ENCODE measurements around the gene SPECC1. TPM values are rescaled to one million over a fixed set of nuclear protein-coding genes. Genes with fewer than 3 reads are reported as not detected.

SPECC1 gene
- polyA plus RNA-seq, 1 of the 3 experiments (the other 2 are of a cell fraction) = 11.2 TPM

DNA sequence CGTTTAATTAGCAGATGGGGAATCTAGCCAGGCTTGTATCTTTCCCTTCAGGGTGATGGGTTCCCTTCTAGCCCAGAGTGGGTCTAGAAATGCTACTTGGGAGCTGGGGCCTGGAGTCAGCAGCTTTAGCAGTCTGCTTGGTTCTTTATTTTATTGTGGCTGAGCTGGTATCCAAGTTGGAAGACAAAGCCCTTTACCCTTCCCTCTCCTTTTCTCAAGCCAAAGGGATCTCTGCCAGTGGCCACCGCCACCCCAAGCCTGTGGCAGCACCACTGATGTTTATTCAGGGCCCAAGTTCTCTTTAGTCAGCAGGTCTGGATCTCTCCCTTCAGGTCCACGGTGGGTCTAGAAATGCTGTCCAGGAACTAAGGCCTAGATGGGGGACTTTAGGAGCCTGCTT, 215.2 kb downstream of the SPECC1 start (continued):
- TF ChIP-seq REST (IDR thresholded peaks at IDR 0.05; ENCODE audit: low read depth, low read length) (no peak), FOSL2 (IDR thresholded peaks at IDR 0.05; ENCODE audit: borderline replicate concordance, low read depth) (no peak), ELF1 (IDR thresholded peaks at IDR 0.05) (no peak), FOXM1 (IDR thresholded peaks at IDR 0.05; ENCODE audit: low read depth) (no peak)

DNA sequence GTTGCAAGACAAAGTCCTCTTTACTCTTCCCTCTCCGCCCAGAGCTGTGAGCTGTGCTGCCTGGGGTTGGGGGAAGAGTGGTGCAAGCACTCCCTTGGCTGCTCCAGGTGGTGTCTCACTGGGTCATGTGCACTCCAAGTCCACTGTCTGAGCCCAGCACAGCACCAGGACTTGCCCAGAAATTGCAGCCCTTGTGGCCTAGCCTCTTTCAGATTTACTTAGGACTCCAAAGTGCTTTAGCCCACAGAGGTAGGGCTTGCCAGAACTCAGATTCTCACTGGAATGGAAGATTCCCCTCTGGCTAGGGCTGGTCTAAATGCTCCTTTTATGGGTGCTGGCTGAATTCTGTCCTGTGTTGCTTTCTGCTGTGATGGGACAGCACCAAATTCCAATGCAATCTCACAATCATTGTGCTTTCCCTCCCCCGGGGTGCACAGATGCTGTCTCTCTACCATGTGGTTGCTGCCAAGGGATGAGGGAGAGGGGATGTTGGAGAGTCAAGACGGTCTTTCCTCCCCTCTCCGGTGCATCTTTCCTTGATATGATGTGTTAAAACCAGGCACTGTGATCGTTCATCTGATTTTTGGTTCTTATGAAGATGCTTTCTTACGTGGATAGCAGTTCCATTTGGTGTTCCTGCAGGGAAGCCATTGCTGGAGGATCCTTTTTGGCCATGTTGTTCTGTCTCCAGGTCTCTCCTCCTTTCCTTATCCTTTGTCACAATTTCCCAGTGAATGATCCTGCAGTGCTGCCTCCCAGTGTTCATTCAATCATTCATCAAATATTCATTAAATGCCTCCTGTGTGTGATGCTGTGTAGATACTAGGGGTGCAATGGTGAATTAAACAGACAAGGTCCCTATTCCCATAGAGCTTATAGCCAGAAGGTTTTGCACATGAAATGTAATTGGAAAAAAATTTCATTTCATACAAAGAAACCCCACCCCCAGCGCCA, 216.3 kb downstream of the SPECC1 start:
- WGBS (ENCODE audit: low lambda C conversion rate) = 74% methylated on average over 7 of the region's 7 CpGs
- Histone ChIP-seq H3K36me3 (replicated peaks in 1 of 2; ENCODE audit: control insufficient read depth in 1 of 2, insufficient read depth in 2 of 2, low read length in 1 of 2) (peaks cover 0 to 4% of the 10 kb centered on the region in 2 experiments), H3K4me3 (ENCODE audit: low read depth in 2 of 2, low read length in 1 of 2) (no peak overlapping the region), H3K9me3 (no peaks in the 10 kb centered on the region), H3K4me1 (ENCODE audit: control insufficient read depth in 1 of 2, insufficient read depth in 2 of 2, low read depth in 1 of 2, low read length in 1 of 2) (peaks cover 0 to 3% of the 10 kb centered on the region in 2 experiments; a peak in 1 of 4 replicates), H3K79me2 (ENCODE audit: insufficient read depth) (no peaks in the 10 kb centered on the region; the same call in 1 of the 2 replicates), H2AFZ (ENCODE audit: low read depth) (no peak overlapping the region), H3F3A (replicated peaks; ENCODE audit: insufficient read depth) (no peaks in the 10 kb centered on the region), H3K4me2 (no peak overlapping the region), H3K9me2 (no peaks in the 10 kb centered on the region), H3K27ac (ENCODE audit: low read depth in 2 of 2, low read length in 1 of 2) (no peak overlapping the region), H4K20me1 (ENCODE audit: insufficient read depth) (no peaks in the 10 kb centered on the region), H3K27me3 (ENCODE audit: insufficient read depth) (no peaks in the 10 kb centered on the region), H3K9ac (no peak overlapping the region)
- ChIA-PET CTCF (interaction anchor here (0.6 to 5.3 kb wide), 16 partner anchors 8 to 233 kb away, joined by 3 to 59 read pairs (median 8); no protein-coding TSS in a partner anchor), POLR2A (no interaction called here)
- TF ChIP-seq SMC3 (IDR thresholded peaks at IDR 0.05; ENCODE audit: low read depth, low read length) (peak; percentile 31), MXI1 (IDR thresholded peaks at IDR 0.05; ENCODE audit: low read depth, low read length) (no peak), RAD21 (IDR thresholded peaks at IDR 0.05; ENCODE audit: low read length) (peak; percentile 29)
- DNase-seq = peak; percentile 14

DNA sequence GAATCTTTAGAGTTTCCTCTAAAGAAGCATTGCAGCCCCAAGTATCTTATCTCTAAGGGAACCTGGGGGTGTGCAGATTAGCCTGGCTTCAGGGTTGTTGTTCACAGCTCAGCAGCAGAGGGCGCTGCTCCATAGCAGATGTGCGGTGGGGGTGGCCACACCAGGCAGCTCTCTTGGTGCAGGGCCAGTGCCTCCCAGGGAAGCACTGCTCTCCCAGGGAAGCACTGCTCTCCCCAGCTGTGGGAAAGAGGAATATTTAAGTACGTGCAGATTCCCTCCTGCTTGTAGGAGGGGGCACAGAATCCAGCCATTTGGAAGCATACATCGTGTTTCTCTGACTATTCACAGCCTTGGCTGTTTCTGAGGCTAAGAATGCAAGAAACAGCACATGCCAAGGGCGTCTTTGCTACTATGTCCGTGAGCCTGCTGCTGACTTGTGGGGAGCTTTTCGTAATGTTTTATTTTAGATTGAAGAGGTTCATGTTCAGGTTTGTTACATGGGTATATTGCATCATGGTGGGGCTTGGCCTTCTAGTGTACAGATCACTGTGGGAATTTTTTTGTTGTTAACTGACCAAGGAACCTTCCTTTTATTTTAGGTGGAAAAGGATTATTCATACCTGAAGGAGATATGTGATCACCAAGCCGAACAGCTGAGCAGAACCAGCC, 217.8 kb downstream of the SPECC1 start:
- POLR2A ChIA-PET = no interaction called here
- H3K27ac ChIP-seq (ENCODE audit: low read depth in 2 of 2, low read length in 1 of 2) = no peak overlapping the region
- CTCF ChIA-PET = interaction anchor here (0.6 to 5.3 kb wide), 51 partner anchors 9 to 626 kb away, joined by 3 to 59 read pairs (median 5); no protein-coding TSS in a partner anchor

More for the DNA sequence above, 217.8 kb downstream of the SPECC1 start:
- Histone ChIP-seq H3K9me3 (no peaks in the 10 kb centered on the region), H4K20me1 (ENCODE audit: insufficient read depth) (no peaks in the 10 kb centered on the region), H3K4me2 (no peak overlapping the region), H2AFZ (ENCODE audit: low read depth) (no peak overlapping the region), H3K36me3 (replicated peaks in 1 of 2; ENCODE audit: control insufficient read depth in 1 of 2, insufficient read depth in 2 of 2, low read length in 1 of 2) (peaks cover 0 to 4% of the 10 kb centered on the region in 2 experiments), H3K79me2 (ENCODE audit: insufficient read depth) (no peaks in the 10 kb centered on the region; the same call in 1 of the 2 replicates), H3K4me1 (ENCODE audit: control insufficient read depth in 1 of 2, insufficient read depth in 2 of 2, low read depth in 1 of 2, low read length in 1 of 2) (peaks cover 0 to 3% of the 10 kb centered on the region in 2 experiments; a peak in 1 of 4 replicates), H3K9me2 (no peaks in the 10 kb centered on the region), H3K4me3 (ENCODE audit: low read depth in 2 of 2, low read length in 1 of 2) (no peak overlapping the region; a peak in 1 of 4 replicates), H3K9ac (no peak overlapping the region), H3K27me3 (ENCODE audit: insufficient read depth) (no peaks in the 10 kb centered on the region), H3F3A (replicated peaks; ENCODE audit: insufficient read depth) (no peaks in the 10 kb centered on the region)
- TF ChIP-seq, protein P1, sequence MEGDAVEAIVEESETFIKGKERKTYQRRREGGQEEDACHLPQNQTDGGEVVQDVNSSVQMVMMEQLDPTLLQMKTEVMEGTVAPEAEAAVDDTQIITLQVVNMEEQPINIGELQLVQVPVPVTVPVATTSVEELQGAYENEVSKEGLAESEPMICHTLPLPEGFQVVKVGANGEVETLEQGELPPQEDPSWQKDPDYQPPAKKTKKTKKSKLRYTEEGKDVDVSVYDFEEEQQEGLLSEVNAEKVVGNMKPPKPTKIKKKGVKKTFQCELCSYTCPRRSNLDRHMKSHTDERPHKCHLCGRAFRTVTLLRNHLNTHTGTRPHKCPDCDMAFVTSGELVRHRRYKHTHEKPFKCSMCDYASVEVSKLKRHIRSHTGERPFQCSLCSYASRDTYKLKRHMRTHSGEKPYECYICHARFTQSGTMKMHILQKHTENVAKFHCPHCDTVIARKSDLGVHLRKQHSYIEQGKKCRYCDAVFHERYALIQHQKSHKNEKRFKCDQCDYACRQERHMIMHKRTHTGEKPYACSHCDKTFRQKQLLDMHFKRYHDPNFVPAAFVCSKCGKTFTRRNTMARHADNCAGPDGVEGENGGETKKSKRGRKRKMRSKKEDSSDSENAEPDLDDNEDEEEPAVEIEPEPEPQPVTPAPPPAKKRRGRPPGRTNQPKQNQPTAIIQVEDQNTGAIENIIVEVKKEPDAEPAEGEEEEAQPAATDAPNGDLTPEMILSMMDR (IDR thresholded peaks at IDR 0.05) = peak; percentile 88
- TF ChIP-seq GATA2 (CRISPR knock-in tag; IDR thresholded peaks at IDR 0.05) = peak; percentile 45
- TF ChIP-seq EZH2phosphoT487 (IDR thresholded peaks at IDR 0.05; ENCODE audit: borderline replicate concordance, low read depth) = no peak
- peak; percentile 98 for TF ChIP-seq SMC3 (IDR thresholded peaks at IDR 0.05; ENCODE audit: low read depth, low read length)
- peak; percentile 98 for TF ChIP-seq RAD21 (IDR thresholded peaks at IDR 0.05; ENCODE audit: low read length)
- no peak for TF ChIP-seq CHD2 (IDR thresholded peaks at IDR 0.05; ENCODE audit: low read length, partially characterized antibody)
- TF ChIP-seq RFX5 (IDR thresholded peaks at IDR 0.05; ENCODE audit: low read length) = peak; percentile 60; the same call in 1 of the 2 replicates
- DNase-seq = peak; percentile 85
- 53% methylated on average over 8 of the region's 8 CpGs for WGBS (ENCODE audit: low lambda C conversion rate)
